H1 (cell line): Measurements from ENCODE around the gene TRAPPC3. TPM values are rescaled to one million over a fixed set of nuclear protein-coding genes. Genes with fewer than 3 reads are reported as not detected.

Source experiments
- ATF2 ChIP-seq: IDR thresholded peaks from 2 replicates; pipeline ENCODE4 v1.6.1; 2012; ENCODE audit warnings: low read length, inconsistent platforms
- BCL11A ChIP-seq, 2 experiments: IDR thresholded peaks; one replicate each; pipeline ENCODE4 v1.6.1; 2011; ENCODE audit warnings: low read depth in 2 of 2, low read length in 2 of 2, mild to moderate bottlenecking in 2 of 2
- BRCA1 ChIP-seq: IDR thresholded peaks from 2 replicates; pipeline ENCODE4 v1.6.1; 2012; ENCODE audit warnings: low read depth, low read length, improper control_type of control experiment
- CBX8 ChIP-seq: fragments of 300-800, 300-1000 bp; sonication (generic); IDR thresholded peaks from 2 replicates; pipeline ENCODE4 v1.7.1; 2016; ENCODE audit warnings: low read depth, low read length, borderline replicate concordance
- CHD2 ChIP-seq: IDR thresholded peaks from 2 replicates; pipeline ENCODE4 v1.6.1; 2012; ENCODE audit warnings: low read length, improper control_type of control experiment
- E2F6 ChIP-seq: IDR thresholded peaks from 2 replicates; pipeline ENCODE4 v1.6.1; 2012; ENCODE audit warnings: inconsistent platforms
- EGR1 ChIP-seq: IDR thresholded peaks from 2 replicates; pipeline ENCODE4 v1.6.1; 2011; ENCODE audit warnings: low read depth, low read length, borderline replicate concordance
- EP300 ChIP-seq, 2 experiments: IDR thresholded peaks; 1 replicate in 1 of 2; 2 replicates in 1 of 2; pipeline ENCODE4 v1.6.1; 2011 to 2012; ENCODE audit warnings: low read depth in 2 of 2, low read length in 2 of 2, mild to moderate bottlenecking in 2 of 2, borderline replicate concordance in 1 of 2, inconsistent platforms in 1 of 2, moderate library complexity in 1 of 2
- GABPA ChIP-seq: IDR thresholded peaks from 2 replicates; pipeline ENCODE4 v1.6.1; 2011; ENCODE audit warnings: mild to moderate bottlenecking, low read length, moderate library complexity, borderline replicate concordance; ENCODE audit not compliant: insufficient read depth
- MAX ChIP-seq: IDR thresholded peaks from 2 replicates; pipeline ENCODE4 v1.6.1; 2012; ENCODE audit warnings: inconsistent platforms
- PHF8 ChIP-seq: fragments of 200-600 bp; sonication (generic); conservative IDR thresholded peaks from 2 replicates; pipeline ENCODE4 v1.7.1; 2012; ENCODE audit warnings: low read depth, mild to moderate bottlenecking, inconsistent platforms, low read length, moderate library complexity
- POLR2AphosphoS5 ChIP-seq: IDR thresholded peaks from 2 replicates; pipeline ENCODE4 v1.6.1; 2011; ENCODE audit warnings: low read depth, low read length
- RFX5 ChIP-seq: IDR thresholded peaks from 2 replicates; pipeline ENCODE4 v1.6.1; 2011; ENCODE audit warnings: low read depth, low read length, improper control_type of control experiment, borderline replicate concordance
- RNF2 ChIP-seq: fragments of 200-900, 300-1000 bp; sonication (generic); IDR thresholded peaks from 2 replicates; pipeline ENCODE4 v1.7.1; 2016; ENCODE audit warnings: borderline replicate concordance, low read depth, mild to moderate bottlenecking, antibody characterized with exemption, low read length; ENCODE audit not compliant: poor library complexity, severe bottlenecking; ENCODE audit errors: missing control alignments
- RXRA ChIP-seq: IDR thresholded peaks from 2 replicates; pipeline ENCODE4 v1.6.1; 2011; ENCODE audit warnings: low read depth, mild to moderate bottlenecking, low read length, moderate library complexity; ENCODE audit not compliant: insufficient read depth
- SIRT6 ChIP-seq: IDR thresholded peaks from one replicate; pipeline ENCODE4 v1.7.1; 2012; ENCODE audit warnings: low read length, inconsistent platforms
- SP1 ChIP-seq: IDR thresholded peaks from 2 replicates; pipeline ENCODE4 v1.6.1; 2011; ENCODE audit warnings: low read depth, low read length
- SP2 ChIP-seq: IDR thresholded peaks from 2 replicates; pipeline ENCODE4 v1.6.1; 2012; ENCODE audit warnings: mild to moderate bottlenecking, low read length, inconsistent platforms
- TAF1 ChIP-seq: IDR thresholded peaks from 2 replicates; pipeline ENCODE4 v1.6.1; 2011; ENCODE audit warnings: mild to moderate bottlenecking, low read depth, low read length
- USF2 ChIP-seq: IDR thresholded peaks from 2 replicates; pipeline ENCODE4 v1.6.1; 2011; ENCODE audit warnings: low read length, improper control_type of control experiment
- polyA plus RNA-seq, 7 experiments: library from polyadenylated mRNA; depleted of rRNA in 3 of 7; stranded (reverse) in 5 of 7; unstranded in 2 of 7; fragments of >200 nt in 5 of 7; fragments of 200-250 nt in 2 of 7; gene quantifications; 1 replicate in 5 of 7; 2 replicates in 1 of 7; 4 replicates in 1 of 7; pipeline versions ENCODE4 v1.2.1 to v1.2.3, GENCODE V29; 2011 to 2013; ENCODE audit warnings: missing spikeins in 2 of 7, mixed read lengths in 2 of 7
- total RNA-seq: library from RNA; stranded (reverse); fragmentation: NEBNext Ultra II Directional; extraction: Animal tissue kit (Norgen Biotek cat#: 25700); gene quantifications from 2 replicates; pipeline ENCODE4 v1.2.1, GENCODE V29; 2021

TRAPPC3 gene
- total and polyA plus RNA-seq, 2 of the 8 experiments (the other 6 are each of a cell fraction or from before 2014, with no cell fraction given) = 47.8 to 51.0 TPM

GRCh38 chr1:36178471-36179219, 29.4 kb upstream of the TRAPPC3 start (continued):
- TF ChIP-seq USF2 = no peak
- no peak for TF ChIP-seq BCL11A (IDR thresholded peaks at IDR 0.05; ENCODE audit: low read depth in 2 of 2, low read length in 2 of 2)
- no peak for TF ChIP-seq SP2
- TF ChIP-seq SP1 = no peak
- TF ChIP-seq RNF2 = peak; percentile 62
- TF ChIP-seq EP300 (IDR thresholded peaks at IDR 0.05; ENCODE audit: borderline replicate concordance in 1 of 2, low read depth in 2 of 2, low read length in 2 of 2) = no peak
- peak; percentile 90 for TF ChIP-seq MAX
- peak; percentile 43; the same call in 1 of the 2 replicates for TF ChIP-seq PHF8
- no peak for TF ChIP-seq SIRT6
- no peak; the same call in 1 of the 2 replicates for TF ChIP-seq EGR1
- no peak for TF ChIP-seq CHD2
- TF ChIP-seq RXRA = no peak
- TF ChIP-seq RFX5 = no peak
- no peak for TF ChIP-seq CBX8
- TF ChIP-seq TAF1 = peak; percentile 61
- no peak for TF ChIP-seq BRCA1
- TF ChIP-seq POLR2AphosphoS5 = peak; percentile 74
- no peak for TF ChIP-seq ATF2
- no peak for TF ChIP-seq GABPA
- peak; percentile 95 for TF ChIP-seq E2F6
